Transverse colon (tissue), 4 donors: ENCODE results near the gene ANKRD10. TPM values are rescaled to one million over a fixed set of nuclear protein-coding genes. Genes with fewer than 3 reads are reported as not detected.

Experiments used
- DNase-seq: peaks from one replicate; pipeline ENCODE4 v3.0.0-alpha.2; 2019
- H3K27ac ChIP-seq, 4 donors: fragments of 200-600 bp; sonication (generic); 2 replicates each; pipeline ENCODE4 v1.5.1; 2016 to 2018; ENCODE audit warnings: inconsistent platforms in 4 of 4
- H3K27me3 ChIP-seq: fragments of 200-600 bp; sonication (generic); 2 replicates; pipeline ENCODE4 v1.5.1; 2017; ENCODE audit warnings: inconsistent platforms
- H3K36me3 ChIP-seq, 4 donors: fragments of 200-600 bp; sonication (generic); 2 replicates each; pipeline ENCODE4 v1.5.1; 2017 to 2019; ENCODE audit warnings: inconsistent platforms in 4 of 4
- H3K4me1 ChIP-seq, 4 donors: fragments of 200-600 bp; sonication (generic); 2 replicates each; pipeline ENCODE4 v1.5.1; 2017 to 2020; ENCODE audit warnings: inconsistent platforms in 4 of 4
- H3K4me3 ChIP-seq, 4 donors: fragments of 200-600 bp; sonication (generic); 1 replicate in 1 of 4; 2 replicates in 3 of 4; pipeline versions ENCODE4 v1.5.1 to v1.6.1; 2017 to 2019; ENCODE audit warnings: inconsistent platforms in 4 of 4
- H3K9me3 ChIP-seq, 2 donors: fragments of 200-600 bp; sonication (generic); 2 replicates each; pipeline ENCODE4 v1.5.1; 2017 to 2019; ENCODE audit warnings: inconsistent platforms in 2 of 2
- CTCF ChIP-seq, 5 experiments: fragments of 200-600 bp in 3 of 5; fragments of 450-650 bp in 2 of 5; sonication (generic) in 3 of 5; IDR thresholded peaks; 1 replicate in 2 of 5; 2 replicates in 3 of 5; pipeline ENCODE4 v1.5.1; 2016 to 2017; ENCODE audit warnings: antibody characterized with exemption in 5 of 5, inconsistent platforms in 3 of 5, mild to moderate bottlenecking in 2 of 5, moderate library complexity in 1 of 5
- EP300 ChIP-seq: sonication (generic); formaldehyde crosslinking; IDR thresholded peaks from one replicate; pipeline ENCODE4 v1.6.1; 2017; ENCODE audit warnings: antibody characterized with exemption, low read depth
- POLR2A ChIP-seq: fragments of 450-650 bp; IDR thresholded peaks from one replicate; pipeline ENCODE4 v1.6.1; 2016; ENCODE audit warnings: antibody characterized with exemption, mild to moderate bottlenecking, moderate library complexity
- POLR2AphosphoS5 ChIP-seq, 3 donors: sonication (generic); formaldehyde crosslinking; IDR thresholded peaks; one replicate each; pipeline ENCODE4 v1.6.1; 2016; ENCODE audit warnings: antibody characterized with exemption in 3 of 3
- WGBS, 2 donors: methylation state at CpG; one replicate each; pipeline ENCODE4 v1.1.5; 2018; ENCODE audit warnings: low coverage in 1 of 2; 5-methylcytosine and 5-hydroxymethylcytosine counted together
- in situ Hi-C, 4 donors: fragments of 200-750 bp; cut with MboI; loops; one replicate each; pipeline versions ENCODE4 v1.15.0 to v1.15.1; 2017; ENCODE audit warnings: low sequenced_read_pairs in 3 of 4, low pct_ligation_motif_present in 1 of 4, low pct_unique_long_range_greater_than_20kb in 1 of 4
- intact Hi-C: fragments of 100-400 bp; cut with DNase I; formaldehyde crosslinking; loops from one replicate; pipeline ENCODE4 v1.15.1; 2023; ENCODE audit warnings: low total_unique reads
- total RNA-seq, 4 donors: library from RNA; depleted of rRNA; stranded (reverse); fragments of >200 nt; gene quantifications; one replicate each; pipeline ENCODE4 v1.1.0, GENCODE V29; 2016

Gene ANKRD10
- total RNA-seq, 4 donors from 2014 or later: 124 to 286 (median 188) TPM

- no peak for TF ChIP-seq POLR2AphosphoS5 (IDR thresholded peaks at IDR 0.05)
- no peak for TF ChIP-seq EP300
- no peak for TF ChIP-seq CTCF (IDR thresholded peaks at IDR 0.05)
- TF ChIP-seq POLR2A: no peak
- Histone ChIP-seq H3K4me1 (no peaks in the 10 kb centered on the region), H3K27ac (no peak overlapping the region), H3K27me3 (no peaks in the 10 kb centered on the region), H3K4me3 (no peak overlapping the region), H3K9me3 (peaks cover 11 to 24% of the 10 kb centered on the region in 2 donors), H3K36me3 (no peaks in the 10 kb centered on the region)
- in situ Hi-C loops (no loop called here), intact Hi-C loops (no loop called here)
- DNase-seq: no peak
- whole genome bisulfite sequencing, 2 donors: 97% methylated on average over 10 to 23 of the region's 23 CpGs
These were observed 21.6 kb upstream of the ANKRD10 start for GRCh38 chr13:110936519-110936918.

- peaks cover 11 to 24% of the 10 kb centered on the region in 2 donors for H3K9me3 ChIP-seq
- no peak for DNase-seq
- H3K4me3 ChIP-seq: no peak overlapping the region
- TF ChIP-seq POLR2AphosphoS5 (IDR thresholded peaks at IDR 0.05) (no peak), POLR2A (no peak), CTCF (IDR thresholded peaks at IDR 0.05) (no peak)
- peaks cover 6% of the 10 kb centered on the region for H3K27me3 ChIP-seq
- no peaks in the 10 kb centered on the region for H3K4me1 ChIP-seq
- intact Hi-C loops (no loop called here), in situ Hi-C loops (no loop called here)
- 87 to 89% methylated on average over 3 of the region's 3 CpGs for WGBS, 2 donors
- H3K27ac ChIP-seq: no peak overlapping the region
- no peaks in the 10 kb centered on the region for H3K36me3 ChIP-seq
These were observed 17.7 kb upstream of the ANKRD10 start for GRCh38 chr13:110932588-110932987.

- Histone ChIP-seq H3K4me1 (no peaks in the 10 kb centered on the region), H3K27me3 (peaks cover 8% of the 10 kb centered on the region), H3K9me3 (peaks cover 11 to 16% of the 10 kb centered on the region in 2 donors), H3K36me3 (no peaks in the 10 kb centered on the region), H3K4me3 (no peak overlapping the region), H3K27ac (no peak overlapping the region)
- in situ Hi-C loops (no loop called here), intact Hi-C loops (no loop called here)
- no peak for TF ChIP-seq EP300
- TF ChIP-seq POLR2A: no peak
- TF ChIP-seq CTCF (IDR thresholded peaks at IDR 0.05): no peak
- no peak for TF ChIP-seq POLR2AphosphoS5 (IDR thresholded peaks at IDR 0.05)
- WGBS, 2 donors: 89% methylated on average over 3 of the region's 3 CpGs; no CpG with 5 or more reads in 1 of the 2 donors
- no peak for DNase-seq
These were observed 14.4 kb upstream of the ANKRD10 start for GRCh38 chr13:110929104-110929777.

- DNase-seq: no peak
- Histone ChIP-seq H3K4me3 (no peak overlapping the region), H3K27ac (no peak overlapping the region), H3K36me3 (no peaks in the 10 kb centered on the region), H3K27me3 (peaks cover 21% of the 10 kb centered on the region), H3K9me3 (no peaks in the 10 kb centered on the region), H3K4me1 (no peaks in the 10 kb centered on the region)
- intact Hi-C loops: no loop called here
- TF ChIP-seq POLR2A (no peak), EP300 (no peak), CTCF (IDR thresholded peaks at IDR 0.05) (no peak), POLR2AphosphoS5 (IDR thresholded peaks at IDR 0.05) (no peak)
- WGBS, 2 donors: 69 to 75% methylated on average over 5 to 8 of the region's 8 CpGs
- in situ Hi-C loops: no loop called here
These were observed 10.2 kb upstream of the ANKRD10 start for GRCh38 chr13:110925023-110925612.
